Renal cortical epithelial cell (primary cell): ENCODE measurements around the gene MAPRE2. TPM values are rescaled to one million over a fixed set of nuclear protein-coding genes. Genes with fewer than 3 reads are reported as not detected.

Experiments
- DNase-seq: peaks from one replicate; pipeline ENCODE4 v3.0.0-alpha.2; 2011; ENCODE audit warnings: low read depth
- total RNA-seq: library from RNA; depleted of rRNA; stranded (reverse); fragments of >200 nt; gene quantifications from 2 replicates; pipeline ENCODE4 v1.2.3, GENCODE V29; 2014

MAPRE2 gene
- total RNA-seq, 1 donor from 2014 or later, result 10.0 TPM

- DNase-seq, result no peak
Measured at GRCh38 chr18:35061804-35062203, 20.6 kb downstream of the MAPRE2 start.

DNA sequence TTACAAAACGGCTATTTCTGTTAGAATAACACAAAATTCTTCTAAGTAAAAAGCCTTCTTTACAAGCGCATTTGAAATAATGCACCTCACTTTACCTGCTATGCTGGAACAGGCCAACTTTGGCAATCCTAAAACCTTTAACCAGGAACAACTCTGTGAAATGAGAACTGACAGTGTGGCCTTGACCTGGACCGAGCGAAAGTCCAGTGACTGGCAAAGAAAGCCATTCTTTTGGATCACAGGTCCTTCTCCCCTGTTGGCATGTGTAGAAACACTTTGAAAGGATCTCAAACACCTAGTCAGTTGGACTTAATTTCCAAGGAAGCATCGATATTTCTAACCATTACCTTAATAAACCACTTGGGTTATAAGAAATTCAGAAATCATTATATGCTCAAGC, 21.2 kb downstream of the MAPRE2 start:
- DNase-seq, result no peak

- DNase-seq, result no peak
Measured at GRCh38 chr18:35063875-35064690, 22.9 kb downstream of the MAPRE2 start.

GRCh38 chr18:35067454-35067853, 26.2 kb downstream of the MAPRE2 start:
- no peak for DNase-seq

DNA sequence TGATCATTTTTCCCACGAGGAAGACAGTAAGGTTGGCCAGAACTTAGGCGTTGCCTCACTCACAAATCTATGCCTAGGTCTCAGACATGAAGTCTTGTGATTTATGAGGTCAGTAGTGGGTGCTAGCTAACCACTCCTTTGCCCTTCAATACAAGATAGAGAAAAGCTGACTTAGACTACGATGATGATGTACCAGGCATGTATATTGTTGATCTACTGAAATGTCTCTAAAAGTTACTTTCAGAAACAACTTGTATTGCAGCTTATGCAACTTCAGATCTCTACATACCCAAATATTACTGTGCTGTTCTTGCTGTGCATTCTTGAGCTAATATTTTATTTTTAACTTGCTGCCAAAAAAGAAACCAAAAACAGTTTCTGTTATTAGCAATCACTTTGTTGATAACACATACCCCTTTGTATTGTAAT, 30.6 kb downstream of the MAPRE2 start:
- no peak for DNase-seq

- DNase-seq, result no peak
Measured at GRCh38 chr18:35072616-35073015, 31.4 kb downstream of the MAPRE2 start.

DNA sequence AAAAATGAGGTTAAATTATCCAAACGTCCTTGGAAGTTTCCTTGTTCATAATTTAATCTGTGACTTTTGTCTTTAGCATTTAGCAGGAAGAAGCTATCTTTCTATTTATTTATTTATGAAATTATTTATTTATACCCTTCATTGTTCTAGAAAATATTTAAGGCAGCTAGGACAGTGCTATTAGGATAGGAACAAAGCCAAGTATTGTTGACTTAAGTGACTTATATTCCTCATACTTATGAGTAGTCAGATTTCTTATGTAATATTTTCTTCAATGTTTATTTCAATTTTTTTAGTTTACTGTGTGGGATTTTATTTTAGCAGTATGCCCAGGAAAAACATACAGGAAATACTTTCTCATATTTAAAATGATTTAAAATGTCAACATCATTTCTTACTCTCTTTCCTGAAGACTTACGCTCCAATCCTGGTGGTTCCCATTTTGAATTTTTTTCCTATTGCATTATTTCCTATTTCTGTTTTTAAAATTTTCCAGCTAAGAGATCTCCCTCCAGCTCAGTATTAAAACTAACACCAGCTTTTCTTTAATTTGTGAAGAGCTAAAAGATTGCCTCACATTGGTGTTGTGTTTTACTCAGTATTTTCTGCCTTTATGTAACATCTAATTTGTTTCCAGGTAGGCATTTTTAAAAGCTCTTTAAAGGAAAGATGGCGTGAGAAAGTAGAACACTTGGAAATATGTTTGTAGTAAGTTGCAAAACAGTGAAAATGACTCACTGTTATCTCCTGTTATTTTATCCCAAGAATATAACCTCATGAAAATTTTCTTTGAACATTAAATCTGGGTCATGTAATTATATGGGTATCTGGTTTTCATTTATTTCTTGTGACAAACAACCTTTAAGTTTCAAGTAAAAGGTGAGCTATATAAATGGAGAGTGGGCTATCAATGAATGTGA, 32.2 kb downstream of the MAPRE2 start:
- DNase-seq, result no peak

DNA sequence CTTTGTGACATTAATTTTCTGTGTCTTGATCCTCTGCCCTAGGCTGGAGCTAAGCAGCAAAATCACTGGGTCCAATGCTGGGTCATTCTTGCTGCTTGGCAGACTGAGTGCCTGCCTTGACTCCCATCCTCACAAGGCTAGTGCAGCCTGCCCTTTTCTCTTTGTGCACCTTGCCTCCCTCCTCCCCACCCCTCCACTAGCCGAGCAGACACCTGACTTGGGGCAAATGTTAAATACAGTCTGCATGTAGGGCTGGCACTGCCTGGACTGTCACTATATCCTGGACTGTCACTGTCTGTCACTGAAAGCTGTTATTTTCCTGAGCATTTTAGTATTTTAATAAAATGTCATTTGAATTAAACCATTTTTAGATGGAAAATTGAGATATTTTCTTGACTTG, 33.4 kb downstream of the MAPRE2 start:
- no peak for DNase-seq

DNA sequence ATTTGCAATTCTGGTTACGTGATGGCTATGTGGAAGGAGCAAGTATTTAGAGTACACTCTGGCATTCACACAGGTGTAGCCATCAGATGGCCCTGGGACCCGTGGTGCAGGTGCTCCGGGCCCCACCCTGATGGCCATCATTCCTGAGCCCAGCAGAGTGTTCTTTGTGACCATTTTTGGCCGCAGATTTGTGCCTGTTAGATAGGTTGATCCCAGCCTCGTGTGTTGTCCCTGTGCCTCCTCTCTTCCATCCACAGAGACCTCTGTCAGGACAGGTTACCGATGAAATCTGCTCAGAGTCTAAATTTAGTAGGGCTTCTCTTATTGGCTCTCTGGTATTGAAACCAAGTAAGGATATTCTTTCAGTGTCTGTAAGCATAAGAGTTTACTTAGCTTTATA, 33.9 kb downstream of the MAPRE2 start:
- DNase-seq, result no peak

GRCh38 chr18:35076135-35076924, 35.1 kb downstream of the MAPRE2 start:
- peak; percentile 74 for DNase-seq

DNA sequence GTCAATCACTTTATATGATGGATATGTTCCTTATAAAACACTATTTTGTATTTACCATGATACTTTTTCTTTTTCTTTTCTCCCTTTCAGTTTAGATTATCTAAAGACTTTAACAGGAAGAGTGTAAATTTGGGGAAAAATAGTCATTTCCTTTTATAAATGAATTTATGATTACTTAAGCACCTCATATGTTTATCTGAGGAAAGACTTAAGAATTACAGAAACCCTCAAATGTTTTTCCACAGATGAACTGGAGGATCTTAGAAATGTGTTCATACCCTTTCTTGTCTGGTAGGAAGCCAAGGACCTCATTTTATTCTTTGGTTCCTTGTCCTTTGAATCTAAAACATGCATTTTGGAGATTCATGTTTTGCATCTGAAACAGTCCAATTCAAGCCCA, 36.7 kb downstream of the MAPRE2 start:
- DNase-seq, result no peak

DNA sequence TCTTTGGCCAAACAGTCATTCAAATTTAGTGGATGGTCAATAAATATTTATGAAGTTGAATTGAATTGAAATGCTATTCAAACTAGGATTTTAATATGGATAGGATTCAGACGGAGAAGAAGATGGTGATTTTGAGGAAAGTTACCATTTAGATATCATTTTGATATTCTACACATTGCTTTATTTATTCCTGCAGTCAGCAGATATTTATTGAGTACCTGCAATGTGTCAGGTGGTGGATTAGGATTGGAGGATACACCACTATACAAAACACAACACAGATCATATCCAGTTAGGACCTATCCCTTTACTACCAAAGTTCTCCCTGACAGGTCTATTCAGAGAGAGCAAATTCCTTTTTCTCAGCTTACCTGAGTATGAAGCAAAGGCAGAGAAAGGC, 38.8 kb downstream of the MAPRE2 start:
- DNase-seq, result no peak

- DNase-seq, result no peak
Measured at GRCh38 chr18:35083174-35083712, 42.0 kb downstream of the MAPRE2 start.

DNA sequence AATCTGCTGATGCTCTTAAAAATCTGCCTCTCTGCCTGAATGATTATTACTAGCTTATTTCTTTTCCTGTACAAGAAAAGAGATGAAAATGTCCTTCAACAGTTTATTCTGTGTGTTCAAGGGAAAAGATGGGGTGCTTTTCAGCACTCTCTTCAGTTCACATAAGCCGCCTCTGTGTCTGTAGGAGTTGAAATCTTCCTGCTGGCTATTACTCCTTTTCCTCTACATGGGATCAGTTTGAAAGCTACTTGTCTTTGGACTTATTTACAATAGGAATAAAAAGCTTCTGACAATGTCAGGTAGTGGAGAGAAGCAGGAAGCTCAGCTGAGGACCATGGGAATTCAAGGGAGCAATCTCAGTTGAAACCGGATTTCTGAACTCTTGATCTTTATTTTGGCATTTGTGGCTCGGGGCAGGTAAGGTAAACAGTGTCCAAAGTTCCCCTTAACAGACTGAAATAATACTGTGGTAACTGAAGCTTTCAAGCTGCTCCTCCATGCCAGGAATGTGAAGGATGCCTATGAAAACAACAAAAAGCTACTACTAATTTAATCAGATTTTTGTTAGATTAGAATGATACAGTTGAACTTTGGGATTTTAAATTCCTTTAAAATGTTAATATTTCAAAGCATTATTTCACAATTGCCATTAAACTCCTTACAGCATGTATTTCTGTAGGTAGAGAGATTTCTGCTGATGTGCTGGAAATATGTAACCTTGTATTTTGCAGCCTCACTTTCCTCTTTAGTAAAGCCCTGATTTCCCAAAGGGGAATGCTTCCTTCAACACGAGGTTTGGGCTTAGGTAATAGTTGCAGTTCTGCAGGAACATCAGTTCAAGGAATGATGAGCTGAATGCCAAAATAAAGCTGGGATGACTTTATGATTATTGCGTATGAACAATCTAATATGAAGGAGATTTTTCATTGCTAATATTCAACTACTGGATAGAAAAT, 43.6 kb downstream of the MAPRE2 start:
- DNase-seq, result peak; percentile 51

DNA sequence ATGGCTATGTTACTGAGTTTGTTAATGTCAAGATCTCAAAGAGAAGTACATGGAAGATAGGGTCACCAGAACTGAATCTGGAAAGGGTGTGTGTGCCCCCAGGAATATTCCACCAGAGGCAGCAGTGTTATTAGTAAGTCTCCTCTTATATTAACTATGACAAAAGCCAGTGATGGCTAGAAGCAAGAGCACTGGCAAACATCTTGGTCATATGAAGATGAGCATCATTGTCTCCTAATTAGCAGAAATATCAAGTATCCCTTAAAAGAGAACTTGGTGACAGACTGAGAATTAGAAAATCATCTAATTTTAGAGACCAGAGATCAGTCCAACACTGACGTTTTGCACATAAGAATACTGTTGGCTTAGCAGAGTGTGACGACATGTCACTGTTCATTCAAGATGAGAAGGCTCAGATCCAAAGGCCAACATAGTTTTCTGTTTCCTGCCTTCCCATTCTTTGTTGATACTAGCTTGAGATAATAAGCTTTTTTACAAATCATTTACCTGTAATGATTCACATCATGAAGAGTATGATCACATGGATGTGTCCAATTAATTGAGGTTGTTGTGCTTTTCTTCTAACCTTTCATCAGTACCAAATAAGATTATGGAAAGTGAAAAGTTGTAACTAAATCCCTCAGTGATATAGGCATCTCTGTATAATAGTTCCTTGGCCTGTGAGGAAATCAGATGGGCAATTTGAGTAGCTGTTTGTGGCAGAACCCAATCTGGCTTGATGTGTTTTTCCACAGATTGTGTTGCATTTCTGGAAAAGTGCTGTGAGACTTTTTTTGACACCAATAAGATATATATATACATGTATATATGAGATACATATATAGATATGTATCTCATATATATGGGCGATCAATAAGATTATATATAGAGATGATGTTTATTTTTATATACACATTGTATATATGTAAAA, 44.5 kb downstream of the MAPRE2 start:
- peak; percentile 42 for DNase-seq

- no peak for DNase-seq
Measured at GRCh38 chr18:35086704-35087103, 45.5 kb downstream of the MAPRE2 start.

- DNase-seq, result no peak
Measured at GRCh38 chr18:35087726-35088125, 46.5 kb downstream of the MAPRE2 start.

- DNase-seq, result no peak
Measured at GRCh38 chr18:35088921-35089320, 47.7 kb downstream of the MAPRE2 start.

- no peak for DNase-seq
Measured at GRCh38 chr18:35089382-35089781, 48.2 kb downstream of the MAPRE2 start.
